Activated CD4-positive, alpha-beta memory T cell treated with anti-CD3 and anti-CD28 coated beads, Interleukin-2, amount 10 ng/mL, durations not matched to agents 7 days and 5 days (primary cell): ENCODE data around the gene ATP11A. TPM values are rescaled to one million over a fixed set of nuclear protein-coding genes. Genes with fewer than 3 reads are reported as not detected.
A peak's percentile ranks its signal among the peaks of the same experiment; 100 is the strongest.
"Not testable (repeated sequence)": the region's sequence is repeated elsewhere in the genome, so short reads cannot be mapped to it uniquely, and the experiment has no call there.

Experiments used
- CTCF ChIA-PET: fragments of 350-600 bp; sonication (Branson Sonifier 250); formaldehyde crosslinking; loops from one replicate; lab custom pipeline; 2021; ENCODE audit warnings: antibody characterized with exemption, inconsistent platforms; lab: Charles Lee
- POLR2A ChIA-PET: fragments of 350-600 bp; sonication (Branson Sonifier 250); formaldehyde crosslinking; loops from one replicate; lab custom pipeline; 2021; ENCODE audit warnings: antibody characterized with exemption; lab: Charles Lee
- DNase-seq: peaks from one replicate; pipeline ENCODE4 v3.0.0-alpha.2; 2020
- H3K27ac Mint-ChIP-seq: one replicate; pipeline ENCODE4 v1.8.0; 2021; ENCODE audit warnings: mild to moderate bottlenecking, mixed read lengths
- H3K27me3 Mint-ChIP-seq: one replicate; pipeline ENCODE4 v1.8.0; 2021; ENCODE audit warnings: mixed read lengths
- H3K36me3 Mint-ChIP-seq: one replicate; pipeline ENCODE4 v1.8.0; 2021; ENCODE audit warnings: low read depth, mixed read lengths
- H3K4me1 Mint-ChIP-seq: one replicate; pipeline ENCODE4 v1.8.0; 2021; ENCODE audit warnings: mixed read lengths
- H3K4me3 Mint-ChIP-seq: one replicate; pipeline ENCODE4 v1.8.0; 2021; ENCODE audit warnings: mild to moderate bottlenecking, mixed read lengths
- H3K9me3 Mint-ChIP-seq: one replicate; pipeline ENCODE4 v1.8.0; 2021; ENCODE audit warnings: mixed read lengths
- total RNA-seq, 2 experiments: library from RNA; stranded (reverse); gene quantifications; one replicate each; pipeline ENCODE4 v1.2.3, GENCODE V29; 2021

ATP11A gene
- total RNA-seq, 2 experiments from 2014 or later, result 52.5 to 53.3 TPM

GRCh38 chr13:112857914-112858490 lies 168.2 kb downstream of the ATP11A start:
- H3K27me3 Mint-ChIP-seq, result no peaks in the 10 kb centered on the region
- H3K4me3 Mint-ChIP-seq, result no peak overlapping the region
- ChIA-PET CTCF (no interaction called here), POLR2A (no interaction called here)
- no peak overlapping the region for H3K27ac Mint-ChIP-seq
- H3K4me1 Mint-ChIP-seq, result no peaks in the 10 kb centered on the region
- no peak for DNase-seq
- no peaks in the 10 kb centered on the region for H3K9me3 Mint-ChIP-seq
- H3K36me3 Mint-ChIP-seq, result peaks cover 70% of the 10 kb centered on the region

- no peak overlapping the region for H3K4me3 Mint-ChIP-seq
- ChIA-PET POLR2A (no interaction called here), CTCF (interaction anchor here (0.7 kb wide), 1 partner anchor 826 kb away, joined by 3 read pairs; no protein-coding TSS in a partner anchor)
- H3K36me3 Mint-ChIP-seq, result peaks cover 62% of the 10 kb centered on the region
- H3K27me3 Mint-ChIP-seq, result no peaks in the 10 kb centered on the region
- H3K9me3 Mint-ChIP-seq, result no peaks in the 10 kb centered on the region
- H3K27ac Mint-ChIP-seq, result no peak overlapping the region
- DNase-seq, result no peak
- no peaks in the 10 kb centered on the region for H3K4me1 Mint-ChIP-seq
These were observed 169.4 kb downstream of the ATP11A start for GRCh38 chr13:112859128-112859816.

- POLR2A ChIA-PET, result no interaction called here
- DNase-seq, result no peak
- Mint-ChIP-seq H3K4me1 (no peaks in the 10 kb centered on the region), H3K4me3 (no peak overlapping the region), H3K36me3 (peaks cover 62% of the 10 kb centered on the region), H3K27me3 (no peaks in the 10 kb centered on the region), H3K27ac (no peak overlapping the region), H3K9me3 (no peaks in the 10 kb centered on the region)
- CTCF ChIA-PET, result interaction anchor here (0.7 kb wide), 1 partner anchor 826 kb away, joined by 3 read pairs; no protein-coding TSS in a partner anchor
These were observed 170.0 kb downstream of the ATP11A start for GRCh38 chr13:112859817-112860190.

- ChIA-PET POLR2A (no interaction called here), CTCF (no interaction called here)
- H3K9me3 Mint-ChIP-seq, result no peaks in the 10 kb centered on the region
- no peaks in the 10 kb centered on the region for H3K27me3 Mint-ChIP-seq
- no peak overlapping the region for H3K4me3 Mint-ChIP-seq
- DNase-seq, result no peak
- no peak overlapping the region for H3K27ac Mint-ChIP-seq
- peaks cover 60% of the 10 kb centered on the region for H3K36me3 Mint-ChIP-seq
- H3K4me1 Mint-ChIP-seq, result no peaks in the 10 kb centered on the region
These were observed 172.2 kb downstream of the ATP11A start for GRCh38 chr13:112861876-112862615.

- H3K4me1 Mint-ChIP-seq, CTCF ChIA-PET, POLR2A ChIA-PET, H3K9me3 Mint-ChIP-seq, H3K27ac Mint-ChIP-seq, DNase-seq, H3K4me3 Mint-ChIP-seq, H3K27me3 Mint-ChIP-seq: not testable (repeated sequence)
- H3K36me3 Mint-ChIP-seq, result peaks cover 61% of the 10 kb centered on the region
These were observed 173.5 kb downstream of the ATP11A start for GRCh38 chr13:112863356-112863755.

GRCh38 chr13:112865478-112865877 lies 175.6 kb downstream of the ATP11A start:
- CTCF ChIA-PET, DNase-seq, H3K27ac Mint-ChIP-seq, H3K4me1 Mint-ChIP-seq, H3K4me3 Mint-ChIP-seq, H3K27me3 Mint-ChIP-seq, H3K9me3 Mint-ChIP-seq, POLR2A ChIA-PET: not testable (repeated sequence)
- peaks cover 55% of the 10 kb centered on the region for H3K36me3 Mint-ChIP-seq

GRCh38 chr13:112867301-112867711 lies 177.5 kb downstream of the ATP11A start:
- Mint-ChIP-seq H3K27me3 (no peaks in the 10 kb centered on the region), H3K27ac (no peak overlapping the region), H3K9me3 (peaks cover 4% of the 10 kb centered on the region), H3K4me3 (no peak overlapping the region), H3K36me3 (peaks cover 53% of the 10 kb centered on the region), H3K4me1 (peaks cover 7% of the 10 kb centered on the region)
- no peak for DNase-seq
- ChIA-PET CTCF (no interaction called here), POLR2A (no interaction called here)

- Mint-ChIP-seq H3K36me3 (peaks cover 53% of the 10 kb centered on the region), H3K9me3 (peaks cover 8% of the 10 kb centered on the region), H3K4me1 (peaks cover 14% of the 10 kb centered on the region), H3K4me3 (no peak overlapping the region), H3K27me3 (no peaks in the 10 kb centered on the region), H3K27ac (no peak overlapping the region)
- DNase-seq, result no peak
- ChIA-PET CTCF (no interaction called here), POLR2A (no interaction called here)
These were observed 178.5 kb downstream of the ATP11A start for GRCh38 chr13:112868308-112868707.

- peak overlapping the region; percentile 47 for H3K27ac Mint-ChIP-seq
- ChIA-PET POLR2A (no interaction called here), CTCF (no interaction called here)
- H3K36me3 Mint-ChIP-seq, result peaks cover 60% of the 10 kb centered on the region
- DNase-seq, result no peak
- H3K9me3 Mint-ChIP-seq, result peaks cover 13% of the 10 kb centered on the region
- H3K4me3 Mint-ChIP-seq, result no peak overlapping the region
- H3K4me1 Mint-ChIP-seq, result peaks cover 19% of the 10 kb centered on the region
- no peaks in the 10 kb centered on the region for H3K27me3 Mint-ChIP-seq
These were observed 179.6 kb downstream of the ATP11A start for GRCh38 chr13:112869202-112870050.

- H3K27ac Mint-ChIP-seq, result no peak overlapping the region
- H3K4me1 Mint-ChIP-seq, result peaks cover 21% of the 10 kb centered on the region
- no peak overlapping the region for H3K4me3 Mint-ChIP-seq
- ChIA-PET POLR2A (no interaction called here), CTCF (no interaction called here)
- H3K36me3 Mint-ChIP-seq, result peaks cover 62% of the 10 kb centered on the region
- H3K9me3 Mint-ChIP-seq, result peaks cover 13% of the 10 kb centered on the region
- DNase-seq, result no peak
- no peaks in the 10 kb centered on the region for H3K27me3 Mint-ChIP-seq
These were observed 180.2 kb downstream of the ATP11A start for GRCh38 chr13:112870051-112870331.

GRCh38 chr13:112870737-112871287 lies 181.0 kb downstream of the ATP11A start:
- Mint-ChIP-seq H3K36me3 (peaks cover 65% of the 10 kb centered on the region), H3K4me1 (peaks cover 25% of the 10 kb centered on the region), H3K27me3 (no peaks in the 10 kb centered on the region), H3K4me3 (no peak overlapping the region), H3K9me3 (peaks cover 13% of the 10 kb centered on the region), H3K27ac (no peak overlapping the region)
- POLR2A ChIA-PET, result no interaction called here
- DNase-seq, result no peak
- CTCF ChIA-PET, result no interaction called here

GRCh38 chr13:112871742-112872141 lies 181.9 kb downstream of the ATP11A start:
- POLR2A ChIA-PET, result no interaction called here
- H3K27me3 Mint-ChIP-seq, result no peaks in the 10 kb centered on the region
- no peak for DNase-seq
- CTCF ChIA-PET, result no interaction called here
- peak overlapping the region; percentile 26 for H3K27ac Mint-ChIP-seq
- H3K4me3 Mint-ChIP-seq, result no peak overlapping the region
- H3K36me3 Mint-ChIP-seq, result peaks cover 62% of the 10 kb centered on the region
- H3K9me3 Mint-ChIP-seq, result peaks cover 13% of the 10 kb centered on the region
- peaks cover 25% of the 10 kb centered on the region for H3K4me1 Mint-ChIP-seq
